Measurements from ENCODE around the gene XRCC4.
A peak's percentile ranks its signal among the peaks of the same experiment; 100 is the strongest.
"Not testable (repeated sequence)": the region's sequence is repeated elsewhere in the genome, so short reads cannot be mapped to it uniquely, and the experiment has no call there.

The XRCC4 gene

DNA sequence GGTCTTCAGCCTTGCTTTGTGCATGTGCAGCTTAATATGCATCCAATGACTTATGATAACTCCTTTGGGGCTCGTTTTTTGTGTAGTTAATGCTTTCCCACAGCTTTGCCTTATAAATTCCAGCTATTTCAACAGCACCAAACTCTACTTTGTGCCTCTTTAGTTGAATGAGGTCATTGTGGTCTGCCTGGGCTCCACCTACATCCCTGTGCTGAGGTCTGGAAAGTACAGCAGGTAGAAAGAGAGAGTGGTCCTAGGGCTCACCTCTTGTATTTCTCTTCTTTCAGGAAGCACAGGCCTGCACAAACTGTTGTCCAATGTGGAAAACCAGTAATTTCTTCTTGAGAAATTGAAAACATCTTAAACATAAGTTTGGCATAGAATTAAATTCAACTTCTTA, 167.2 kb downstream of the XRCC4 start:
- intact Hi-C loops (cut with DNase I): no loop called here
- DNase-seq: no peak

DNA sequence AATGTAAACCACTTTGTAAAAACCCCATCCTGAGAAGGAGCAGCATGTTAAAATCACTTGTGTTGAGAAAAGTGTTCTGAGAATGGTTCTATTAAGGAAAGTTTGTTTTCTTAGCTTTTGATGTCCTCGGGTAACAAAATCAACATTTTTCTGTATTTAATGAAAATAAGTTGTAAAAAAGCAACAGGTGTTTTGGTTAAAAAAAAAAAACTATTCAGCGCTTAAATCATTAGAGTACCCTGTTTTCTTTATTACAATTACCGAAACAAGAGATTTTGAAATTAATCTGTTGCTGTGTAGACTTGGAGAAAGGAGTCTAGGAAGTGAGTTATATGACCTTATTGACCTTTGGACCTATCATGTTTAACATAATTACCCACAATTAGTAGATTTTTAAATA, 167.7 kb downstream of the XRCC4 start:
- no peak for DNase-seq

DNA sequence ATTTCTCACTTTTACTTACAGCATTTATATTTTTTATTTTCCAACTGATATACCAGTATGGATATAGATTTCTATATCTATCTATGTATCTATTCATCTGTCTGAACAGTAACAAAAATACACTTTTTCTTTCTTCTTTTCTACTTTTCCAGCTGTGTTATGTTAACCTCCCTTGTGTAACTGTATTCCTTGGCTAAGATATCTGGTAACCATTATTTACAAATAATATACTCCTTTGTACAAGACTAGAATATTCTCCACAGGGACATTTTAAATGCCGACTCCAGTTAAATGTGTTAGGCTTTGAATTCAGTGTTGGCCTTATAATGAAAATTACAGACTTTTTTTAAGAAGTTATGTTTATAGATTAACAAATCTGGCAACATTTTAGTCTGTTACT, 168.7 kb downstream of the XRCC4 start:
- DNase-seq: no peak
- intact Hi-C loops (cut with DNase I): no loop called here

More for the DNA sequence above, 167.7 kb downstream of the XRCC4 start:
- intact Hi-C loops (cut with DNase I): no loop called here

DNA sequence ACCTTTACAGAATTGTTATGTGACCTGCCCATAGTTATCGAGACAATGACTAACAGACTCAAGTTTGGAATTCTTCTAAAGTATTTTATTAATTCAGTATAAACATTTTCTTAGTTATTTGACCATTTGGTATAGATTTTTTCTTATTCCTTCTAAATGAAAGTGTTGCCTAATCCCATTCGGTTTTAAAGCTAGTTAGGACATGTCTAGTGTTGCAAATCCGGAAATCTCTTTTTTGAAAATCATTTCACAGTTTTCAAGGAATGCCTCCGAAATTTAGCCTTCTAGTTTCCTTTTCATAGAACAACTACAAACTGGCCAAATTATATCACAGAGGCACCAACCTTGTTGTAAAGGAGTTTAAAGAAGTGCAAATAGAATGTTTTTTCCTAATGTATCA, 171.8 kb downstream of the XRCC4 start:
- no peak for DNase-seq

DNA sequence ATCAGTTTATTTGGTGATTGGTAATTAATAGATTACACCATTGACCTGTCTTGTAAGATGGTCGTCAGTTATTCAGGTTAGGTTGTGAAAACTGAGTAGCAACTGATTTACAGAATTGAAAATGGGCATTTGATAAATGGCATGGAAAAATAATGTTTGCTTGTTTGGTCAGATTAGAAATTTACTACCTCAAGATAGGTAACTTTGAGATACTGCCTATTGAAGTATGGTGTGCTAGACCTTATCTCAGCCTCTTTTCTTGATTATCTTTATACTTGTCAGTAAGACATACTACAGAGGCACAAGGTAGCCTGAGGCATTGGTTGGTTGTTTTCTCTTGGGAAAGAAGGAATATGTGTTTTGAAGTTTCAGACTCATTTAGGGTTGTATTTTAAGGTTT, 174.5 kb downstream of the XRCC4 start:
- no peak for DNase-seq

More for the DNA sequence above, 171.8 kb downstream of the XRCC4 start:
- intact Hi-C loops (cut with DNase I): no loop called here

DNA sequence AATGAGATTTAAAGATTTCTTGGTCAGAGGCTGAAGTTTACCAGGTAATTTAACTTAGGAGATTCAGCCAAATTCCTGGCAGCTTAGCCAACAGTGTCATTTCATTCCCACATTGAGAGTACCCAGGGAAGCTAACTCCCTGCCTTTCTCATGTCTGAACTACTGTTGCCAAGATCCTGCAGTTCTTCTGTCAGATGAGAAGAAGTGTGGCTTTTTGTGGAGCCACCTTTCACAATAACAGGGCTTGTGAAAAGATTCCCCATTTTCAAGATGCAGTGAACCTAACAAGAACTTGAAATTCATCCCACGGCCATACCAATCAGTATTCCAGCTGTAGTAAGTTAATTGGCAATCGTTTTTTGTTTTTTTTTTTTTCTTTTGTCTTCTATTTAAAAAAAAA, 176.4 kb downstream of the XRCC4 start:
- intact Hi-C loops (cut with DNase I): no loop called here
- peak in 6 of 42 donors; percentile 4 to 39 (median 10) for DNase-seq

More for the DNA sequence above, 174.5 kb downstream of the XRCC4 start:
- intact Hi-C loops (cut with DNase I): no loop called here

DNA sequence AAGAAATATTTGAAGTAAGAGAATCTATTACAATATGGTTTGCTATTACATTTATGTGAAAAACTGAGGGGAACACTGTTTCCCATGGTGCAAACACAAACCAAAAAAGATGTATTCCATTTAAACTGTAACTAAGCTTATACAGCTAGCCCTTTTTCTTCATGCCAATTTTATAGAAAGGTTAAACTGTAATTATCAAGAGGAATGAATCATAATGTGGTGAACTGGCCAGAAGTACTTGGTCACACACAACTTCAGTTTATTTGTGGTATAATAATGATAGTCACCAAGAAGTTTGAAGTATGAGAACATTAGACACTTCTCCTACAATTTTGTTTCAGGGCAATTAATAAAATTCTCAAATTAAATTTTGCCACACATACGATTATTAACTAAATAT, 177.9 kb downstream of the XRCC4 start:
- intact Hi-C loops (cut with DNase I): no loop called here
- DNase-seq: no peak

DNA sequence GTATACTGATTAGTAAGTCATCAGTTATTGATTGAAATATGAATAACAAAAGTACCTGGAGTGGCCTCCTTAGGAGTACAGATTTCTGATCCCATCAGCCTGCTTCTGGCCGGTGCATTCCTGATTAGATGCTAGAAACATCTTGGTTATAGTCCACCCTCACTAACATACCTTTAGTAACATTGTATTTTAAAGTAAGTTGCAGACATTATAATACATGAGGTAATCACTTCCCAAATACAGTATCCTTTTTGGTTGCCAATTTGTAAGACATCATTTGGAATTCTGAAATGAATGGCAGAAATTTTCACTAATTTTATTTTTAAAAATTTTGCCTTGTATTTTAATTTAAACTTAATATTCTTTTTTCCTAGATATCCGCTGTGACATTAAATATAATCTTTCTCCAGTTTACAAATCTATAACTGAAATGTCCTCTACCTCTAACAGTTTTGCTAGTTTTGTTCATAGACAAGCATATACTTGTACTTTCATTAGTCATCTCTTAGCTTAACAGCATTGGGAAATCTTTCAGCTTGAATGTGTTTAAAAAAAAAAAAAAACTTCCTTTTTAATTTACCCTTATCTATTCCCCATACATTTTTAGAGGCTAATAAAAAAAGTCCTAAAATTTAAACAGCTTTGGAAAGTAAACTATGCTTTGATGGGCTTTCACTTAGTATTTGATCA, 178.9 kb downstream of the XRCC4 start:
- intact Hi-C loops (cut with DNase I): no loop called here
- no peak for DNase-seq

DNA sequence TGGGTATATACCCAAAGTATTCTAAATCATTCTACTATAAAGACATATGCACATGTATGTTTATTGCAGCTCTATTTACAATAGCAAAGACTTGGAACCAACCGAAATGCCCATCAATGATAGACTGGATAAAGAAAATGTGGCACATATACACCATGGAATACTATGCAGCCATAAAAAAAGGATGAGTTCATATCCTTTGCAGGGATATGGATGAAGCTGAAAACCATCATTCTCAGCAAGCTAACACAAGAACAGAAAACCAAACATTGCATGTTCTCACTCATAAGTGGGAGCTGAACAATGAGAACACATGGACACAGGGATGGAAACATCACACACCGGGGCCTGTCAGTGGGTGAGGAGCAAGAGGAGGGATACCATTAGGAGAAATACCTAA, 180.3 kb downstream of the XRCC4 start:
- DNase-seq; intact Hi-C loops (cut with DNase I): not testable (repeated sequence)

DNA sequence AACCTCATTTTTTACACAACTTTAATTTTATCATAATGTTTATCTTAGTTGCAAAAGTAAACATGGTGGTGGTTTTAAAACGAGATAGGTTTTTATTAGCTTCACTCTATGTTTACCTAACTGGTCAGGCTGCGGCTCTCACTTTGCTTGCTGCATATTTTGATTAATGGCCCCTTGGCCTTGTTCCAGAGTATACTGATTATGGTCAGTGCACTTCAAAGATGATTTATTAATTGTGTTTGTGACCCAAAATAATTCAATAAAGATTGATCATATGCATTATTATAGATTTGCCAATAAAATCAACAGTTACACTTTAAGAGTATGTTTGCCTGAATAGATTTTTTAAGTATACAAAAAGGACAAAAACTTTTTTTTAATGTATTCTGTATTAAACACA, 188.0 kb downstream of the XRCC4 start:
- DNase-seq: no peak
- intact Hi-C loops (cut with DNase I): no loop called here

DNA sequence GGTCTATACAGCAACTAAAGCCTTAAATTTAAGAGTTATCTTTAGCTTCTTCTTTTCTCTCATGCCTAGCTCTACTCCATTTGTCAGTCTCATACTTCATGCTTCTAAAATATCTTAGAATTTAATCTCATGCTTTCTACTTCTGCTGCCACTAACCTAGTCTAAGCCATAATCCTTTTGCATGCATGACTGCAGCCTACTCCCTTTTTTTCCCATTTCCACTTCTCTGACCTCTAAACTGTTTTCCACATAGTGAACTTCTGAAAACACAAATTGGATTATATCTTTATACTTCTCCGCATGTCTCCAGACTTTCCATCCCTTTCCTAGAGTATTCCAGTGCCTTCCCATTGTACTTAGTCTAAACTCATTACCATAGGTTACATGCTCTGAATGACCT, 193.0 kb downstream of the XRCC4 start:
- no peak for DNase-seq
- intact Hi-C loops (cut with DNase I): no loop called here

DNA sequence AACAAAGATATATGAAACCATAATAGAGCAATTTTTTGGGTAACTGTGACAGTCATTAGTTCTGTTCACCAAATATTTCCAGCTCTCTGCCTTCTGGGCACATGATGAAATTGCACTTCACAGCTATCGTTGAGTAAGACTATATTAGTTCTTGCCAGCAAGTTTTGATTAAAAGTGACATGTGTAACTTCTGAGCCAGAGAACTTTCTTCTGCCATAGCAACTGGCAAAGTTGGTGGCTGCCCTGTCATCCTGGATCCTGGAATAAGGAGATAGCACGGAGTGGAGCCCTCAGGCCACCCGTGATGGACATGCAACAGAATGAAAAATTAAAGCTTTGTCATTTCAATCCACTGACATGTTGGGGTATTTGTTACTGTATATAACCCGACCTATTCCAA, 199.8 kb downstream of the XRCC4 start:
- intact Hi-C loops (cut with DNase I): no loop called here
- no peak for DNase-seq

DNA sequence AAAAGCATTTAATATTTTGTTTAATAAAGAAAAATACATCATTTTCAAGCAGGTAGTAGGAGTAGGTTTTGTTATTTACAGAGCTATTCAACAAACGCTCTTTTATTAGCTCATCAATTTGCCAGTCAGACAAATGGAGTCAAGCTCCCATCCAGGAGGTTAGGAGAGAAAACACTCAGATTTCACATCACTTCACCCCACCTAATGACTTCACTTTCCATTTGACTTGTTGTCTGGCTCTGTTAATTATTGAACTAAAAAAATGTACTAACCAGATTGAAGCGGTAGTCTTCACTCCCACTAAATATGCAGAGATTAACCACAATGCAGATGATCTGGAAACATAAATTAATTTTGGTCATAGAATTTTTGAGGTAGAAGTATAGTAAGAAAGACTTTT, 200.6 kb downstream of the XRCC4 start:
- no peak for DNase-seq
- intact Hi-C loops (cut with DNase I): no loop called here

DNA sequence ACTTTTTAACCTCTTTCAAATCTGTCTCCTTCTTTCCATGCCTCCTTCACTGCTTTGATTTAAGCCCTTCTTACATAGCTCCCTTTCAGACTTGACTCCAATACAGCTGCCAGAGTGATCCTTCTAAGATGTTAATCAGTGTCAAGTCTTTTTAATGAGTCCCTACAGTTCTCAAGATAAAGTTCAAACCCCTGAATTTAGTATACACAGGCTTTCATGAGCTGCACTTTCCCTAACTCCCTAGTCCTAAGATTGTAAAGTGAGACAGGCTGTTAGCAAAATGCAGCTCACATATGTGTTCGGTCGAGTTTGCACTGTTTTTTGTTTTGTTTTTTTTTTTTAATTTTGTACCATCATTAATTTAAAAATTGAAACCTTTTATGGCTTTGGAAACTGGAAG, 203.8 kb downstream of the XRCC4 start:
- intact Hi-C loops (cut with DNase I): no loop called here
- DNase-seq: no peak

DNA sequence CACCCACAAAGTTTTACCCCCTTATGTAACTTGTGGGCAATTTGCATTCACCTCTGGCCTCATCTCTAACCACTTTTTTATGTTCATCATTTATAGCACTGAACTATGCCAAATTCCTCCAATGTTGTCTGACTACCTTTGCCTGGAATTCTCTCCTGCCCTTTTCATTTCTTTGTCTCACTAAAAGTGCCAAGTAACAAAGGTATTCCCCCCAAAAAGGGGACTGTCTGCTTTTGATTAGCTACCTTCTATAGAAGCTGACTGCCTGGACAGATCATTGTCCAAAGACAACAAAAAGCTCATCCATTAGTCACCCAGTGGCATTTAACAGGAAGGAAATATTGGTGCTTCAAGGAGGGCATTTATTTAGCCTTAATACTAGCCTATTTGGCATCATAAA, 204.3 kb downstream of the XRCC4 start:
- intact Hi-C loops (cut with DNase I): no loop called here
- no peak for DNase-seq

DNA sequence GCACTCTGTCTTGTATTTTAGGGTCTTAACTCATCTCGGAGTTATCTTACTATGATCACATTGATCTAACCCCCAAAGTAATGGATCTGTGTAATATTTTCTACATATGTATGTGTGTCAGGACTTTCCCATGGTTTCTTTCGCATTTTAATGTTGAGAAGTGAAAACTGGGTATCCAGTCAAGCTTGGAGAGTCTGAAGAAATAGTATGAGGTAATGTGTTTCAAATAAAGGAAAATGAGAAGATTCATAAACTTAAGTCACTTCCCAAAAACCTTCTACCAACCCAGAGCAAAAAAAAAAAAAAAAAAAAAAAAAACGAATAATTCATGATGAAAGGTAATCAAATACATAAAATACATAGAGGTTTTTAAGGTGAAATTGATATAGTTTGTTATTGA, 206.4 kb downstream of the XRCC4 start:
- intact Hi-C loops (cut with DNase I): no loop called here
- no peak for DNase-seq

DNA sequence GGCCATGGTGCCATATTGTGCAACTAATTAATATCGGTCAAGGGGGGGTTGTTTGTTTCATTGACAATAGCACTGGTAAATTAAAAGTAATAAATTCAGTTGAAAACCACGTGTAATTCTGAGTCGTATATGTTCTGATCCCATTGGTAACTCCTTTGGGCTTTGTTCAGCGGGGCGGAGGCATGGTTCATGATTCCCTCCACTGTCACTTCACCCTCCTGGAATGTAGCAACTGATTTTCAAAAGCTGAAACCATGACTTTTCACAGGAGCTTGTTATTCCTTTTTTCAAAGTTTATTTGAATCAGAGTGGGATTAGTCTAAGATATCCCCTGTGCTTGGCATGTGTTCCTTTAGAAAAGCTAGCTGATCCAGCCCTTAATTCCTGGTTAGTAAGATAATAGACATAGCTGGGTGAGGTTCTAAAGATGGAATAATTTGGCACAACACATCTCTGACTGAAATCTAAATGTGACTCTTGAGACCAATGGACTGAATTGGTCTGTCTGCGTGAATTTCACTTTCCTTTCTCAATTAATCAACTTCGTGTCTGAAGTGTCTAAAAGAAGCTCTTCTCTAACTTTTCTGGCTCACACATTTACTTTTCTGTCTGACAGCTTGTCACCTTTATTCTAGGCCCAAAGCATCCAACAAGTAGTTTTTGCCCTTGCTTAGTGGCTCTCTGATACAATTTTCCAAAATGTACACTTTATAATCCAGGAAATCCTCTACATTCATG, 208.5 kb downstream of the XRCC4 start:
- intact Hi-C loops (cut with DNase I): no loop called here

DNA sequence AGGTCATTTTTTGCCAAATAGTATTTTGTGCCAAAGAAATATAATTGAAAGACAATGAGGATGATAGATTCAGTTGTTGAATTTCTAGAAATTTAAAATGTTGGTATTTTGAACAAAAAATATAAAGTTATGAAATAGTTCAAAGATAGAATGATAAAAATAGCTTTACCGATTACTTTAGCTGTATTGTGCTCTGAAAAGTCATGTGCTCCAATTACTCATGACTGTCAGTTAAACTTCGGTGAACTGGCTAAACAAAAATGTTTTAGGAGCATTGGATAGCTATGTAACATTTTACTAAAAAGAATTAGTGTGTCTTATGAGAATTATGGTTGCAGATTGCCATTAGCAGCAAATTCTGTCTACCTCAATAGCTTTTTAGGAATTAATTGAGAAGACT, 216.9 kb downstream of the XRCC4 start:
- intact Hi-C loops (cut with DNase I): no loop called here
- no peak for DNase-seq

More for the DNA sequence above, 208.5 kb downstream of the XRCC4 start:
- no peak for DNase-seq

DNA sequence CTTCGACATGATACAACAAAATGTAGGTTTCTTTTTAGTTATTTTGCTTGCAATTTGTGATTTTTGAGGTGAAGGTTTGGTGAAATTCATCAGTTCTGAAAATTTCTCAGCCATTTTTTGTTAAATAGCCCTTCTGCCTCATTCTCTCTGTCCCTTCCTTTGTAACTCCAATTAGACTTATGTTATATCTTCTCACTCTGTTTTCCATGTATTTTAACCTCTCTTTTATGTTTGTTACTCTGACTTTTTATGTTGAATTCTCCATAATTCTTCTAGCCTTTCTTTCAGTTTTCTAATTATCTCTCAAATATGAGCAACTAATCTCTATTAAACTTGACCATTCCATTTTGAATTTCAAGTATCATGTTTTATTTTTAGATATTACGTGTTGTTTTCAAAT, 222.0 kb downstream of the XRCC4 start:
- no peak for DNase-seq
- intact Hi-C loops (cut with DNase I): no loop called here

DNA sequence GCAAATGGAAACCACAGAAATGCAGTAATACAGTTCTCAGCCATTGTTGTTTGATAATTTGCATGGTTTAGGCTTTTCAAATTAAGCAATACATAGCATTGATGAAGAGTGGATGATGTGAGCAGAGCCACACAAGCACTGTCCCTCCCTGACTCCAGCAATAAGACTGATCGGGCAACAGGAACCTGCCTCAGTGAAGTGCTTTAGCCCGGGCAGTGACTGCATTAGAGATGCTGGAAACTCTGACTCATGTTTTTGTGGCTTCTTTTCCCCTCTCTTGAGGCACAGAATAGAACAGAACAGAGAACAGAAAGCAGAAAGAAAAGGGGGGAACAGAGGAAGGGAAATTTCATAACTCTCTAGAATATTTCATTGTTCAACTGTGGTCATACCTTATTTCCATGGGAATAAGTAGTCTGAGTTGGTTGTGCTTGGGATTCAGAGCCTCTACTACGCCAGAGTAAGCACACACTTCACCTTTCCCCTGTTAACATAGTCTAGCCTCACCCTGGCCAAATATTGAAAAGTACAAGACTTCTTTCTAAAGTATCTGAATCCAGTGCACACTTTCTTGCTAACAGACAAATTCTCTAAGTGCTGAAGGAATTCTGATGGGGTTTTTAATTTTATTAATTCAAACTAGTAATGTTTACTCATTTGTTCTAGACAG, 229.4 kb downstream of the XRCC4 start:
- intact Hi-C loops (cut with DNase I): no loop called here
- DNase-seq: peak in 14 of 42 donors; percentile 7 to 68 (median 26)

All from head of caudate nucleus (tissue), 42 donors.